ENCODE measurements around the gene RPP40.

DNA sequence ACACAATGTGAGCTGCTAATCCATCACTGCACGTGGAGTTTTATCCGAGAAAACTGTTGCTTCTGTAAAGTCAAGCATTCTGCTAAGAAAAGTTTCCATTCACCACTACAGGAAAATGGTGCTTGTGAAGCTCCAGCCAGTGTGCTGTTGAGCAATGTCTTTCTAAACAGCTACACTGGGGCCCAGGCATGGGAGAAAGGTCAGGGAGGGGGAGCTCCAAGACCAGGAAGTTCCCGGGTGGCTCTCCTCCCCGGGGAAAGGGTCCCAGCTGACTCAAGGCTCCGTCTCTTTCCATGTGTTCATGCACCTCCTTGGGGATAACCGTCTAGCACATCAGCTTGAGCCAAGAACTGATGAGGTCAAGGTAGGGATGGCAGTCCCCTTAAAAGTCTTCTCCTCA lies 20.5 kb downstream of the RPP40 start:
- TF ChIP-seq, protein P1, sequence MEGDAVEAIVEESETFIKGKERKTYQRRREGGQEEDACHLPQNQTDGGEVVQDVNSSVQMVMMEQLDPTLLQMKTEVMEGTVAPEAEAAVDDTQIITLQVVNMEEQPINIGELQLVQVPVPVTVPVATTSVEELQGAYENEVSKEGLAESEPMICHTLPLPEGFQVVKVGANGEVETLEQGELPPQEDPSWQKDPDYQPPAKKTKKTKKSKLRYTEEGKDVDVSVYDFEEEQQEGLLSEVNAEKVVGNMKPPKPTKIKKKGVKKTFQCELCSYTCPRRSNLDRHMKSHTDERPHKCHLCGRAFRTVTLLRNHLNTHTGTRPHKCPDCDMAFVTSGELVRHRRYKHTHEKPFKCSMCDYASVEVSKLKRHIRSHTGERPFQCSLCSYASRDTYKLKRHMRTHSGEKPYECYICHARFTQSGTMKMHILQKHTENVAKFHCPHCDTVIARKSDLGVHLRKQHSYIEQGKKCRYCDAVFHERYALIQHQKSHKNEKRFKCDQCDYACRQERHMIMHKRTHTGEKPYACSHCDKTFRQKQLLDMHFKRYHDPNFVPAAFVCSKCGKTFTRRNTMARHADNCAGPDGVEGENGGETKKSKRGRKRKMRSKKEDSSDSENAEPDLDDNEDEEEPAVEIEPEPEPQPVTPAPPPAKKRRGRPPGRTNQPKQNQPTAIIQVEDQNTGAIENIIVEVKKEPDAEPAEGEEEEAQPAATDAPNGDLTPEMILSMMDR (IDR thresholded peaks at IDR 0.05 in 2 of 3, conservative IDR thresholded peaks at IDR 0.05 in 1 of 3; ENCODE audit: borderline replicate concordance in 1 of 3, insufficient read depth in 1 of 3, low read depth in 2 of 3, low read length in 2 of 3) = no peak
- no peak for TF ChIP-seq SP1 (IDR thresholded peaks at IDR 0.05; ENCODE audit: low read depth)
- TF ChIP-seq YY1 (IDR thresholded peaks at IDR 0.05; ENCODE audit: extremely low read depth, insufficient replicate concordance, low read depth, low read length) = no peak
- no peak for TF ChIP-seq POLR2A (IDR thresholded peaks at IDR 0.05; ENCODE audit: borderline replicate concordance, extremely low read depth, insufficient read depth, insufficient read length)
- TF ChIP-seq, protein P2, sequence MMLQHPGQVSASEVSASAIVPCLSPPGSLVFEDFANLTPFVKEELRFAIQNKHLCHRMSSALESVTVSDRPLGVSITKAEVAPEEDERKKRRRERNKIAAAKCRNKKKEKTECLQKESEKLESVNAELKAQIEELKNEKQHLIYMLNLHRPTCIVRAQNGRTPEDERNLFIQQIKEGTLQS (IDR thresholded peaks at IDR 0.05) = no peak
- TF ChIP-seq, protein P3, sequence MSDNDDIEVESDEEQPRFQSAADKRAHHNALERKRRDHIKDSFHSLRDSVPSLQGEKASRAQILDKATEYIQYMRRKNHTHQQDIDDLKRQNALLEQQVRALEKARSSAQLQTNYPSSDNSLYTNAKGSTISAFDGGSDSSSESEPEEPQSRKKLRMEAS (IDR thresholded peaks at IDR 0.05) = no peak
- no peak for TF ChIP-seq EZH2phosphoT487 (IDR thresholded peaks at IDR 0.05; ENCODE audit: borderline replicate concordance)
